CD4-positive, alpha-beta T cell (primary cell): Measurements from ENCODE around the gene CFAP53. TPM values are rescaled to one million over a fixed set of nuclear protein-coding genes. Genes with fewer than 3 reads are reported as not detected.
A peak's percentile ranks its signal among the peaks of the same experiment; 100 is the strongest.

Experiments
- ATAC-seq: fragments of 200-7000 bp; cut with Tn5 transposase; one replicate; pipeline ENCODE4 v1.10.0; 2022; ENCODE audit warnings: mild to moderate bottlenecking; ENCODE audit not compliant: poor library complexity
- CTCF ChIA-PET: fragments of 350-600 bp; sonication (Branson Sonifier 250); formaldehyde crosslinking; loops from one replicate; lab custom pipeline; 2021; ENCODE audit warnings: antibody characterized with exemption, inconsistent platforms; lab: Charles Lee
- POLR2A ChIA-PET: fragments of 350-600 bp; sonication (Branson Sonifier 250); formaldehyde crosslinking; loops from one replicate; lab custom pipeline; 2021; ENCODE audit warnings: antibody characterized with exemption, inconsistent platforms; lab: Charles Lee
- DNase-seq, 14 experiments: peaks; one replicate each; pipeline ENCODE4 v3.0.0-alpha.2; 2013 to 2020; ENCODE audit warnings: mixed read lengths in 2 of 14
- H3K27ac ChIP-seq, 2 donors: one replicate each; pipeline versions ENCODE4 v1.5.1 to v1.7.0; 2013; ENCODE audit warnings: low read length in 2 of 2, low read depth in 1 of 2, mild to moderate bottlenecking in 1 of 2
- H3K27me3 ChIP-seq, 2 experiments: 1 replicate in 1 of 2; 2 replicates in 1 of 2; pipeline versions ENCODE4 v1.6.1 to v1.7.0; 2013; ENCODE audit warnings: low read length in 2 of 2, control low read depth in 1 of 2, mild to moderate bottlenecking in 1 of 2, moderate library complexity in 1 of 2; ENCODE audit not compliant: insufficient read depth in 2 of 2, control insufficient read depth in 1 of 2
- H3K36me3 ChIP-seq: one replicate; pipeline ENCODE4 v1.6.1; 2013; ENCODE audit warnings: low read length, control low read depth; ENCODE audit not compliant: insufficient read depth
- H3K4me1 ChIP-seq: one replicate; pipeline ENCODE4 v1.6.1; 2013; ENCODE audit warnings: low read length, control low read depth; ENCODE audit not compliant: insufficient read depth
- H3K4me3 ChIP-seq: one replicate; pipeline ENCODE4 v1.5.1; 2013; ENCODE audit warnings: mild to moderate bottlenecking, low read length, moderate library complexity
- H3K9me3 ChIP-seq, 2 experiments: 1 replicate in 1 of 2; 2 replicates in 1 of 2; pipeline versions ENCODE4 v1.6.1 to v1.7.0; 2013; ENCODE audit warnings: low read length in 2 of 2, mild to moderate bottlenecking in 2 of 2, control low read depth in 1 of 2, moderate library complexity in 1 of 2; ENCODE audit not compliant: control insufficient read depth in 1 of 2, insufficient read depth in 1 of 2
- H3K27ac Mint-ChIP-seq: one replicate; pipeline ENCODE4 v1.8.0; 2020; ENCODE audit warnings: mixed read lengths
- H3K27me3 Mint-ChIP-seq: one replicate; pipeline ENCODE4 v1.8.0; 2021; ENCODE audit warnings: mixed read lengths
- H3K36me3 Mint-ChIP-seq: one replicate; pipeline ENCODE4 v1.8.0; 2021; ENCODE audit warnings: low read depth, mixed read lengths
- H3K4me1 Mint-ChIP-seq: one replicate; pipeline ENCODE4 v1.8.0; 2021; ENCODE audit warnings: low read depth, mixed read lengths
- H3K4me3 Mint-ChIP-seq: one replicate; pipeline ENCODE4 v1.8.0; 2020; ENCODE audit warnings: mild to moderate bottlenecking, mixed read lengths
- H3K9me3 Mint-ChIP-seq: one replicate; pipeline ENCODE4 v1.8.0; 2020; ENCODE audit warnings: mixed read lengths
- CTCF ChIP-seq: fragments of 200-600 bp; IDR thresholded peaks from one replicate; pipeline ENCODE4 v1.8.0; 2022; ENCODE audit warnings: antibody characterized with exemption, mild to moderate bottlenecking
- intact Hi-C, 2 experiments: fragments of 100-400 bp; cut with DNase I in 1 of 2; cut with micrococcal nuclease in 1 of 2; formaldehyde crosslinking; loops; one replicate each; pipeline versions ENCODE4 v1.15.1 to v1.9.0; 2023 to 2025; cut with DNase I, micrococcal nuclease
- total RNA-seq, 174 experiments: library from RNA in 2 of 174; stranded (reverse) in 2 of 174; gene quantifications; one replicate each; pipeline ENCODE4 v1.2.3 and lab custom pipeline; 2021 to 2026

Gene CFAP53
- total RNA-seq, 2 experiments from 2014 or later: 0.33 to 0.47 TPM

- Mint-ChIP-seq H3K4me3 (no peak overlapping the region), H3K9me3 (no peaks in the 10 kb centered on the region), H3K27me3 (no peaks in the 10 kb centered on the region), H3K4me1 (peaks cover 10% of the 10 kb centered on the region), H3K27ac (no peak overlapping the region), H3K36me3 (peaks cover 81% of the 10 kb centered on the region)
- no peak for TF ChIP-seq CTCF
- H3K27ac ChIP-seq: no peak overlapping the region
- DNase-seq (no peak), ATAC-seq (no peak)
- ChIA-PET CTCF (no interaction called here), POLR2A (no interaction called here)
- H3K9me3 ChIP-seq: no peaks in the 10 kb centered on the region
- H3K36me3 ChIP-seq: peaks cover 83% of the 10 kb centered on the region
- no peak overlapping the region for H3K4me3 ChIP-seq
- intact Hi-C loops: no loop called here
- H3K4me1 ChIP-seq: peaks cover 8% of the 10 kb centered on the region
- H3K27me3 ChIP-seq: no peaks in the 10 kb centered on the region
Measured at GRCh38 chr18:50272568-50272967, 6.3 kb upstream of the CFAP53 start.

- Histone ChIP-seq H3K27ac (peak overlapping the region in 1 of 2 donors; percentile 45), H3K4me1 (peaks cover 25% of the 10 kb centered on the region), H3K27me3 (no peaks in the 10 kb centered on the region), H3K9me3 (no peaks in the 10 kb centered on the region), H3K4me3 (peak overlapping the region; percentile 66), H3K36me3 (peaks cover 43% of the 10 kb centered on the region)
- POLR2A ChIA-PET: interaction anchor here (0.7 to 4.4 kb wide), 2 partner anchors 13 to 39 kb away, joined by 5 to 42 read pairs; partner anchors contain the start of gene MBD1
- peak; percentile 76 for ATAC-seq
- Mint-ChIP-seq H3K27ac (peak overlapping the region; percentile 63), H3K4me3 (peak overlapping the region; percentile 82), H3K9me3 (no peaks in the 10 kb centered on the region), H3K4me1 (peaks cover 30% of the 10 kb centered on the region), H3K36me3 (peaks cover 40% of the 10 kb centered on the region), H3K27me3 (no peaks in the 10 kb centered on the region)
- DNase-seq: peak; percentile 61 to 86 (median 73)
- intact Hi-C loops: loop anchor here (2.0 to 5.0 kb wide), 5 partner anchors 39 to 1591 kb away; partner anchors contain the start of gene SKA1 (in 1 of the 2)
- peak; percentile 81 for TF ChIP-seq CTCF
- CTCF ChIA-PET: interaction anchor here (0.8 to 2.4 kb wide), 4 partner anchors 10 to 106 kb away, joined by 3 to 6 read pairs (median 4); partner anchors contain the start of genes MBD1 and SKA1
Measured at GRCh38 chr18:50268022-50268747, 1.9 kb upstream of the CFAP53 start.

- no peak for TF ChIP-seq CTCF
- Histone ChIP-seq H3K4me3 (no peak overlapping the region), H3K27me3 (no peaks in the 10 kb centered on the region), H3K36me3 (no peaks in the 10 kb centered on the region), H3K9me3 (no peaks in the 10 kb centered on the region), H3K4me1 (peaks cover 18% of the 10 kb centered on the region), H3K27ac (no peak overlapping the region)
- intact Hi-C loops: no loop called here
- no peak for DNase-seq
- POLR2A ChIA-PET: no interaction called here
- H3K36me3 Mint-ChIP-seq: no peaks in the 10 kb centered on the region
- H3K4me1 Mint-ChIP-seq: peaks cover 24% of the 10 kb centered on the region
- H3K27ac Mint-ChIP-seq: no peak overlapping the region
- CTCF ChIA-PET: no interaction called here
- no peaks in the 10 kb centered on the region for H3K9me3 Mint-ChIP-seq
- ATAC-seq: no peak
- no peak overlapping the region for H3K4me3 Mint-ChIP-seq
- no peaks in the 10 kb centered on the region for H3K27me3 Mint-ChIP-seq
Measured at GRCh38 chr18:50262977-50263376, 3.3 kb downstream of the CFAP53 start.
